Measurements from ENCODE around the gene FKBP14.

The FKBP14 gene, protein sequence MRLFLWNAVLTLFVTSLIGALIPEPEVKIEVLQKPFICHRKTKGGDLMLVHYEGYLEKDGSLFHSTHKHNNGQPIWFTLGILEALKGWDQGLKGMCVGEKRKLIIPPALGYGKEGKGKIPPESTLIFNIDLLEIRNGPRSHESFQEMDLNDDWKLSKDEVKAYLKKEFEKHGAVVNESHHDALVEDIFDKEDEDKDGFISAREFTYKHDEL

DNA sequence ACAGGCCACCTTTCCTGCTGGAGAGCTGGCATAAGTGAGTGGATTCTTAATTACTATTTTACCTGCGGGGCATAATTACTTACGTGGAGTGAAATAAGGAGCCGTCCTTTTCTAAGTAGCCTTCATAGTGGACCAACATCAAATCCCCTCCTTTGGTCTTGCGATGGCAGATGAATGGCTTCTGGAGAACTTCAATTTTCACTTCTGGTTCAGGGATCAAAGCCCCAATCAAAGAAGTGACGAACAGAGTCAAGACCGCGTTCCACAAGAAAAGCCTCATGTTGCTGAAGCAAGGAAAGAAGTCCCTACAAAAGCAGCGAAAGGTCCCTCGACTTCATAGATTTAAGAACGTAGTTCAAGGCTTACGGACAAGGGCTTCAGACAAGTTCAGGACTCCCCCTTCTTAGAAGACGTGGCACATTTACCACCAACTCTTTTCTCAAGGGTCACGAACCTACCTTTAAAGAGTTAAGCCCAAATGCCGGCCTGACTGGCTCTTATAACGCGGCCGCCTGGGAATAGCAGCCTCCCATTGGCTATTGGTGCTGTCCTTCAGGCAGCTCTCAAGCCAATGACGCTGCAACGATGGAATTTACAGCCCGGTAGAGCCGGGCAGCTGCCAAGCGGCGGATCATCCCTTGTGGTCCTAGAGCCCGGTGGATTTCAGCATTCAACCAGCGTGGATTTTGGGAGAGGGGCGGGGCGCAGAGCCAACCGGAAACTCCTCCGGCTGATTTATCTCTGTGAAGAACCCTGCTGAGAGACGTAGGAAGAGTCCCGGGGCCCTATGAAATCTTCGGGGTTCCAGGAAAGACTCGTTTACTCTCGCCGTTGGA, at the start of gene FKBP14:
Gene FKBP14 (minus strand): TSS at position 474 of the 836 bp plus-strand sequence. CDS start 194 bp downstream, at position 280.
- peak; percentile 95 for DNase-seq

DNA sequence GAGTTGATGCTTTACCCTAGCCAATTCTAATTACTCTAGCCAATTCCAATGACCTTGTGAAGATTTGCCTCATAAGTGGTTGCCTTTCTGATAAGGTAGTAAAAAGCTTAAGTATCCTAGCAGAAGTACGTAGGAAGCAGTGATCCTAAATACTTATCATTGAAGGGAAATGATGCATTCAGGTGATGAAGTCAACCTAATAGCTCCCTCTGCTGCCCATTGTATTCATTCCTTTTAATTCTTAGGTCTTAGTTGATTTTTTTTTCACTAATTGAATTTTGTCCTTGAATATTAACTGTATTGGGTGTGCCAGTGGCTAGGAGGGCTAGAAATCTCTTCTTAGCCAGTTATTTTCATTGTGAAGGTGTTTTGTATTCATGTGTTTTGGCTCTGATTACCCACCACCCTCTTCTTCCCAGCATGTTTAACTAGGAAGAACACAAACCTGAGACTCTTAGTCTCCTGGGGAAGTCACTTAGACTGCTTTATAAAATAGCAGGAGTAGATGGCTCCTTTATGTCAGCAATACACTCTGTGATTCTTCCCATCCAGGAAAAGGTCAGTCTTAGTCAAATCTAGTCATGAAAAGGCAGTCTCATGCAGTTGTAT, 48.0 kb upstream of the FKBP14 start:
- no peak for DNase-seq

DNA sequence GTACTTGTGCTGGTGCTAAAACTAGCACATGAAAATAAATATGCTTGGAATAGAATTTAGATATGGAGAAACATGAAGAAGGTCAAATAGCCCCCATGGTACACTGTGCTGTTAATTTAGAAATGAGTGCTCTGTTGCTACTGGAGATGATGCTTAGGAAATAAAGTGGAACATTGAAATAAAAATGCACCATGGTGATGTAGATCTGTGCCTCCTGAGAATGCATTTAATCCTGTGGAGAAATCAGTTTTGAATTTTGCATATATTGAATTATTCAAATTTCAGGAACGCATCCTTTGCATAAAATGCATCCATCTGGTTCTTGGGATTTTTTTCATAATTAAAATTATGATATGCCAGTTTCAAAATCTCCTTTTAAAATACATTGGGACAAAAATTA, 46.2 kb upstream of the FKBP14 start:
- DNase-seq: no peak

DNA sequence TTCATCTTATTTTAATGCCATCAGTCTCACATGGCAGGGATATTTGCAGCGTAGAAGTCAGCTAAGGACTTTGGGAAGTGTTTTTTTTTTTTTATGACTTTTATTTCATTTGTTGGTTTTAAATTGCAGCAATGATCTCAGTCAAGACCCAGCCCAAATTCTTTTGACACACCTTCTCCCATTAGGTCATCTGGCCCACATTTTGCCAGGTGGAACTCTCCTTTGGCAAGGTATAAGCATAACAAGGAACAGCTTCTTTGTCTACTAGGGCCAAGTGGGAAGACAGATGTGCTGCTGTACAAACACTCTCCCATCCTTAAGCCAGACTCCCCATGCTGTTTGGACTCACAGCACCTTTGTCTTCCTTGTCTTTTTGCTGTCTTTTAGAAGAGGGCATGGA, 43.5 kb upstream of the FKBP14 start:
- DNase-seq: no peak

DNA sequence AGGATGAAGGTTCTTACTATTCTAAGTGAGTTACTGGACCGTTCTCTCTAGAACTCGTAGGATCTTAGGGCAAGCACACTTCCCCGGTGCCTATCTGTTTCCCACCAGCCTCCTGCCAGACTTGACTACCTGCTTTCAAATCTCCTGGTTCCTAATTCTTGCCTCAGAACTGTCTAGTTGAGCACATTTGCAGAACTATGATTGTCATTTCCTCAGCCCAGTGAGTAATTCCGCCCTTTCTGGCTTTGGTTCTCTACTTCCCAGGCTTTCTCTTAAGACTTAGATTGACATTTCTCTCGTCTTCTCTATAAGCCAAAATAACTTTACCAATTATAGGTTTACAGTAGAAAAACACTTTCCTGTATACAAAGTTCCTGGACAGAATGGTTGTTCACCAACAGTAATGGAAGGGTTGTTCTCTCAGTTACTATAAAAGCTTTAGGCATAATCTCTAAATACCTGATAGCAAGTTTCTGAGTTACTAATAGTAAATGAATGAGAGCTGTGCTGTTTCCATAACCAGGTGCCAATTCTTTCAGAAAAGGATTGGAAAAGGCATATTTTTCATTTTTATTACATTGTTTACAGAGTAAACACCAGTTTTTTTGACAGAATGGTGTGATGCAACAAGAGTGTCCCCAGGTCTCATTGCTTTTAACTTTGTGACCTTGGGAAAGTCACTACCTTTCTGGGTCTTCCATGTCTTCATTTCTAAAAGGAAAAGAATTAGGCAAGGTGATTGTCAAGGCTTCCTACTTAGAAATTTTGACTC, 42.8 kb upstream of the FKBP14 start:
- DNase-seq: no peak

DNA sequence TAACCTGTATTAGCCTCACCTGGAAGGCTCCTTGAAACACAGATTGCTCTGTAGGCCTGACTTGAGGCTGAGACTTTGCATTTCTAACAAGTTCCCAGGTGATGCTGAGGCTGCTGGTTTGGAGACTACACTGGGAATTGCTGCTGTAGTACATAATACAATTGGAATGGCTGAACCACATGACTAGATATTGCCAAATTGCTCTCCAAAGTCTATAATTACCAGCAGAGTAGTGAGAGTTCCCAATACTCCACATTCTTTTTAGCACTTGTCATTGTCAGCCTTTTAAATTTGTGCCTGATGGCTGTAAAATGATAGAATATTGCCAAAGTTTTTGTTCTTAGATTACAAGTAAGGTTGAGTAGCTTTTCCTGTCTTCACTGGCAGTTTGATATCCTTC, 41.6 kb upstream of the FKBP14 start:
- DNase-seq: no peak

DNA sequence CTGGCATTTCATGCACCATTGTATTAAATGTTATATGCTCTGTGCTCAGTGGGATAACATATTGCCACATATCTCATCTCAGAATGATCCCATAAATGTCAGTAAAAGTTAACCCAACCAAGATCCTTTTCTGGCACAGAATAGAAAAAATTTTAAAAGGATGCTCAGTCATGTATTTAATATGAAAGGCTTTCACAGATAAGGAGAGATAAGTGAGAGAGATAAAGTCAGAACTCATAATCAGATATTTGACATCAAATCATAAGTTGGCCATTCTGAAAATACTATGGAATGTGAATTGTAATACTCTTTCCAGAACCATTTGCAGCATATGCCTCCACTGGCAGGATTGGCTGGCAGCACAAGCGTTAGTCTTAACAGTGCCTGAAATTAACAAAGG, 40.2 kb upstream of the FKBP14 start:
- no peak for DNase-seq

DNA sequence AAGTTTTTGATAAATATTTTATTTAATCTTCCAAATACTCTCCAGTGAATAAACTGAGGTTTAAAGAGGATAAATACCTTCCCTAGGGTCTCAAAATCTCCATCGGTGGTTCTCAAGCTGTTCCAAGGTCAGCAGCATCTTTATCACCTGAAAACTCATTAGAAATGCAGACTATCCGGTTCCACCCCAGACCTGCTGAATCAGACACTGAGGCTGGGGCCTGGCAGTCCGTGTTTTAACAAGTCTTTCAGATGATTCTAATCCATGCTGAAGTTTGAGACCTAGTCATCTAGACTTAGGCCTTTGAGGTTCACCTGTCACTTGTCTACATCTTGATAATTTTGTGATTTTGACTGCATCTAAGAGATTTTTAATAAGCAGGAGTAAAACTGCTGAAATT, 39.2 kb upstream of the FKBP14 start:
- DNase-seq: no peak

DNA sequence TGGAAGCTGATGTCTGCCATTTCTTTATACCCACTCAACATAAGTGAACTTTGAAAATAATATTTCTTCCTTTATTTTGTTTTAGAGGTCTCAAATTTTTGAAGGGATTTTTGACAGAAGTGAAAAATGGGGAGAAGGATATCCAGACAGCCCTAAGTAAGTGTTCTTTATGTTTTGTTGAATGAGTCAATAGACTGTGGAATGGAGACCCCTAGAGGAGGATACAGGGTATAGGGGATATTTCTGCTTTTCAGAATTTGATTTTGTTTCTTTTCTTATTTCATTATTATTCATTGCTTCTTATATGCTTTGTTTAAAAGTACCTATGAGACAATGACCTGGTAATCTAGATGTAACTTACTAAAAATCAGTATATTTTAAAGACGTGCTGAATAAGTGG, 36.1 kb upstream of the FKBP14 start:
- DNase-seq: no peak

DNA sequence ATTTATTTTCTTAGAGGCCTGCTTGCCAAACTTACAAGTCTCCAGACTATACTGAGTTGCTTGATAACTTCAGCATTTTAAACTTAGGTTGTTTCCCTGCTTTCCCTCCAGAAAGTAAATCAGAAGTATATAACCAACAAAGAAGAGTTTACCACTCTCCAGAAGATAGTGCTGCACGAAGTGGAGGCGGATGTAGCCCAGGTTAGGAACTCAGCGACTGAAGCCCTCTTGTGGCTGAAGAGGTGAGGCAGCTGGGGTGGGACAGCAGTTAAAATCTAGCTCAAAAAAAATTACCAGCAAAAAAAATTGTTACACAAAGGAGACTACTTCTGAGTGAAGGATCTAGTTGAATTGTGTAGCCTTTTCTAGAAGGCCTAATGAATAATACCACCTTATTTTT, 35.3 kb upstream of the FKBP14 start:
- DNase-seq: peak; percentile 28

DNA sequence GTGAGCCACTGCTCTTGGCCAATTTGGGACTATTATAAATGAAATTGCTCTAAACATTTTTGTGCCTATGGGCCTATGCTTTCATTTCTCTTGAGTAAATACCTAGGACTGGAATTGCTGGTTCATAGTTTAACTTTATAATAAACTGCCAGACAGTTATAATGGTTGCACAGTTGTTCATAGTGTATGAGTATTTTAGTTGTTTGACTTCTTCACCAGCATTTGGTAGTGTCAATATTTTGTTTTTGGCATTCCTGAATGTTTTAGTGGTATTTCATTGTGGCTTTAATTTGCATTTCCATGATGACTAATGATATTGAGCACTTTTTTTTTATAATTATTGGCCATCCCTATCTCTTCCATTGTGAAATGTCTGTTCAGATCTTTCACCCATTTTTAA, 31.2 kb upstream of the FKBP14 start:
- DNase-seq: no peak

DNA sequence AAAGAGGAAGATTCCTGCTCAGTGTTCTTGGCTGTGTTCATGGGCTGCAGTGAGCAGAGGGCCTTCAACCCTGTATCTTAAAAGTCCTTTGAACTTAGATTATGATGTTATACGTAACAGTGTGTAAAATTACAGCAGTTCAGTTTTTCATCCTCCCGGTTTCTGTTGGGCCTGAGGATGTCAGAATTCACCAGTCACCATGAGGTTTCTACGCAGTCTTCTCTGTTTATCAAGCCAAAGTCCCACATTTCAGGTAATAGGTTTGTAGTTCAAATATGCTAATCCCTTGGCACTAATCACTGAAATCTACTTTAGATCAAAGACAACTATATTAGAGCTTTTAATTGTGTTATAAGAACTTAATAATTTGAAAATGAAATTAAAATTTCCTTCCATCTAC, 26.6 kb upstream of the FKBP14 start:
- DNase-seq: no peak

DNA sequence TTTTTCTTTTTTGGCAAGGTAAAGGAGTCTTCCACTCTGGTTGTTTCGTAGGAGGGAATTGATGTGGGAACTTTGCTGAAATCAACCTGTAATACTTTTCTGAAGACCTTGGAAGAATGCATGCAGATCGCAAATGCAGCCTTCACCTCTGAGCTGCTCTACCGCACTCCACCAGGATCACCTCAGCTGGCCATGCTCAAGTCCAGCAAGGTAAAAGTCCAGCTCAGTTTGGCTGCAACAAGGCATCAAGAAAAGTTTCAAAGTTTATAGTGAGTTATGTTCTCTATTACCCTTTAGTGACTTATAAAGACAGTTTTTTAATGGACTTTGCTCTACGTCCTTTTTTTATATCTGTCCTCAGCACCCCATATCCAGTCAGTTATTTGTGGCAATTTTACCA, 22.7 kb upstream of the FKBP14 start:
- no peak for DNase-seq

DNA sequence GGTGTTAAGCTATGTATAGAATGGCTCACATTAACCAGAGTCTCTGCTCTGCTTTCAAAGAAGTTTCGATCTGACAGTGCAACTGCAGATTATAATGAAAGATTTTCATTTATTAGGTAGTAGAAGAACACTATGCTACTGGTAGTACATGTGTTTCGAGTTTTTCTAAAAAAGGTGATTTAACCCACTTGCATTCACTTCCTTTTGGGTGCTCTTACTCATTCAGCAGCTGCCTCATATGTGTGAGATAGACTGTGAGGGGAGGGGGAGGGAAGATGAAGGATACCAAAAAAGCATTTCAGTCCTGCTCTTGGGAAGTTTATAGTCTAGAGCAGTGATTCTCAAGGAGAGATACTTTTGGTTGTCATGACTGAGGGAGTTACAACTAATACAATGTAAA, 22.1 kb upstream of the FKBP14 start:
- no peak for DNase-seq

DNA sequence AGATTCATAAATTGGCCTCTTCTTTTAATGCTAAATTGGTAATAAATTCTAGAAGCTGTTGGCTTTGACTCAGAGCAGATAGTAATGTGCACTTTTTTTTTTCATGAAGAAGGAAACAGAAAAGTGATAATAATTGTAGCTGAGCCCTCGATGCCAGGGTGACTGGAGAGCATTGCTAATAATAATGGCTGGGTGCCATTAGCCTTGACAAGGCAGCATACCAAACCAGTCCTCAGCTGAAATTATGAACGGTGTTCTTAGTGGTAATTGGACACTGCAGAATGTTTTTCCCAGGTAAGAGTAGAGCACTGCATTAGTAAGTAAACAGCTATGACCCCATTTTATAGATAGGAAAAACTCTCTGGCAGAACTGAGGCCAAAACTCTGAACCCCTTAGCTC, 20.6 kb upstream of the FKBP14 start:
- no peak for DNase-seq

DNA sequence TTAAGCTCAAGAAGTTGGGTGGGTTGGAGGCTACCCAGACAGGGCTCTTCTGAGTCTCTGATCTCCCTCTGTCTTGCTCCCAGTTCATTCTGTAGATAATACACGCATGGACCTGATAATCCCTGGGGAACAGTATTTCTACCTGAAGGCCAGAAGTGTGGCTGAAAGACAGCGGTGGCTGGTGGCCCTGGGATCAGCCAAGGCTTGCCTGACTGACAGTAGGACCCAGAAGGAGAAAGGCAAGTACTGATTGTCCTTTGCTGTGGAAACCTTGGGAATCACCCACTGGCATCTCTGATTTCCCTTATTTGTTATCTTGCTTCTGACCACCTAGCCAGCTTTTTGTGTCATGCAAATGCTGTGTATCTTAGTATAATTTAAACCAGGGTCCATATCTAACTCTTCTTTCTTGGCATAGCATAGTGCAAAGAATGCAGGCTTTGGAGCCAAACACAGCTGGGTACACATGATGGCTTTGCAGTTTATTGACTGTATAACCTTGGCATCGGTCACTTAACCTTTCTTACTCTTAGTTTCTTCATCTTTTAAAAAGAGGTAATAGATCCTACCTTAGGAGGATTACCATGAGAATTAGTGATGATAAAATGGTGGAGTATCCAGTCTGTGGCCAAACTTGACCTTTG, 19.7 kb upstream of the FKBP14 start:
- no peak for DNase-seq

DNA sequence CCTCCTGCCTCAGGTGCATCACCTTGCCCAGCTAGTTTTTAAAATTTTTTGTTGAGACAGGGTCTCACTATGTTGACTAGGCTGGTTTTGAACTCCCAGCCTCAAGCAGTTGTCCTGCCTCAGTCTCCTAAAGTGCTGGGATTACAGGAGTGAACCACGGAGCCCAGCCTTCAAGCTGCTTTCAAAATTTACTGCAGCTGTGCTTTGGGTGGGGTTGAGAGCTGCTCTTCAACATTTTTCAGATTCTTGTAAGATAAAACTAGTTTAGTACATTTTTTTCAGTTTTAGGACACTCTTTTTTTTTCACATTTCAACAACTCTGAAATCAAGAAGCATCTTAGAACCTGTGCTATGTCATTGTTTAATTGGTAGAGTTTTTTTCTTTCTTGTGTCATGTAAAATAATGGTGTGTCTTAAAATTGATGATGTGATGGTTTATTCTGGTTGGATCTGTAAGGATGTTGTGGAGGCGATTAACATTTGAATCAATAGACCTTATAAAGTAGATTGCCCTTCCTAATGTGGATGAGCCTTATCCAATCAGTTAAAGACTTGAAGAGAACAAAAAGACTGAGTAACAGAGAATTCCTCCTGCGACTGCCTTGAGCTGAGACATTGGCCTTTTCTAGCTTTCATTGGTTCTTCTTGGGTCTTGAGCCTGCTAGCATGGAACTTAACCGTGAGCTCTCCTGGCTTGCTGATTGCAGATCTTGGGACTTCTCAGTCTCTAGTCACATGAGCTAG, 15.2 kb upstream of the FKBP14 start:
- no peak for DNase-seq

DNA sequence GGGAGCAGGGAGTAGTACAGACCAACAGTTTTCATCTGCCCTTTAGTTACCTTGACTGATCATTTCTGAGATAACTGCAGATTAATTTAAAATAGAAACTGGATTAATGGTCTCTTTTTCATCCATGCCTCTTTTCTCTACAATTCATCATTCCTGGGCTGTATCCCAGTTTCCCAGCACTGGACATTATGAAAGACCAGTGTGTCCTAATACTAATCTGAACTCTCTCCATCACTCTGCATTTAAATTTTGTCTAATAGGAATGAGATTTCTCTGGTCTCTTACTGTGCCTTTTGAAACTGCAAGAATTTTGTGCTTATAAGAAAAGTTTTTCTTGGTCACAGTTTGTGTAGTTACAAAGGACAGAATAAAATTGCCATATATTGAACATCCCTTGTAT, 14.4 kb upstream of the FKBP14 start:
- DNase-seq: no peak

DNA sequence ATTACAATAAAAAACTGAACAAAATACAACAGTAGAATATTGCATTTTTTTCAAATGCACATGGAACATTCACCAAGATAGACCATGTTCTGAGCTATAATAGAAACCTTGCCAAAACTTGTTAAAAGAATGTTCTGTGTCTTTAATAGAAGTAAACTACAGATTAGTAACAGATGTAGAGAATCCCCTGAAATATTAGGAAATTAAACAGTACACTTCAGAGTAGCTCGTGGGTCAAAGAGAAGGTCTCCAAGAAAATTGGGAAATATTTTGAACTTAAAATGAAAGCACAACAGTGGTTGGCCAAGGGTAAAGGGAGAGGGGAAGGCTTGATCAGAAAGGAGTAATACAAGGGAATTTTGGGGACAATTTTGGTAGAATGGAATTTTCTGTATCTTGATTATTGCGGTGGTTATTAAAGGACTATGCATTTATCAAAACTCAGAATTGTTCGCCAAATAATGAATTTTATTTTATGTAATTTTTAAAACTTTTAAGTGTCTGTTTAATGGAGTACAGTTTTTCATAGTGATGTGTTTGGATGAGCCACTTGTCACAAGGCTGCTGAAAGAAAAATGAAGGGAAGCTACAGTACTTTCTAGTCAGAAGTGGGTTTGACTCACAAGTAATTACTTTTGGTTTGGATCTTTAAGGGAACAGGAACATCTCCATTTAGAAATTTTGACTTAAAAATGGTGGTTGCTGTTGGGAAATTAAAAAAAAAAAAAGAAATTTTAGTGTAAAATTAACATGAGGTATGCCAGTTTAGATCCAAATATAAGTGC, 11.9 kb upstream of the FKBP14 start:
- no peak for DNase-seq

DNA sequence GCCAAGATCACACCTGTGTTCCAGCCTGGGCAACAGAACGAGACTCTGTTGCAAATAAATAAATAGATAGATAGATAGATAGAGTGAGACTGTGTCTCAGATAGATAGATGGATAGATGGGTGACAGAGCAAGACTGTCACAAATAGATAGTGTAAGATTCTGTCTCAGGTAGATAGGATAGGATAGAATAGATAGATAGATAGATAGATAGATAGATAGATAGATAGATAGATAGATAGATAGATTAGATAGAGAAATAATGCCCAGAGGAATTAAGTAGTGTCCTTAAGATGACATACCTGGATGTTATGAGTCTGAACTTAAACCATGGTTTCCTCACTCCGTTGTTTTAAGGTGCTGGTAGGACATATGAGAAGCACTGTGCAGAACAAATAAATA, 9.7 kb upstream of the FKBP14 start:
- DNase-seq: no peak

DNA sequence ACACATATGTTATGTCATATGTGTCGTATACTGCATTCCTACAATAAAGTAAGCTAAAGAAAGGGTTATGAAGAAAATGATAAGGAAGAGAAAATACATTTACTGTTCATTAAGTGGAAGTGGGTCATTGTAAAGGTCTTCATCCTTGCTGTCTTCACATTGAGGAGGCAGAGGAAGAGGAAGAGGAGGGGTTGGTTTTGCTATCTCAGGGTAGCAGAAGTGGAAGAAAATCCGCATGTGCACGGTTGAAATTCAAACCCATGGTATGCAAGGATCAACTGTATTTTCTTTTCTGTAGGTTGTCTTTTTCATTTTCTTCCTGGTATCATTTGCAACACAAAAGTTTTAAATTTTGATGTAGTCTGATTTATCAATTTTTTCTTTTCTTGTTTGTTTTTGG, 8.0 kb upstream of the FKBP14 start:
- DNase-seq: no peak
